Activated CD4-positive, alpha-beta T cell treated with anti-CD3 and anti-CD28 coated beads, Interleukin-2, Interleukin-4, amounts not matched to agents 100 ng/mL and 50 ng/mL, durations not matched to agents 16 hours and 8 hours (primary cell): ENCODE results near the gene RAPGEF1.

Experiments
- DNase-seq: peaks from one replicate; pipeline ENCODE4 v3.0.0-alpha.2; 2020; ENCODE audit warnings: low spot score

RAPGEF1 gene

GRCh38 chr9:131605770-131606590, 133.9 kb downstream of the RAPGEF1 start:
- no peak for DNase-seq

GRCh38 chr9:131603711-131604439, 136.0 kb downstream of the RAPGEF1 start:
- no peak for DNase-seq

- DNase-seq, result no peak
Observed at GRCh38 chr9:131603199-131603598, 136.7 kb downstream of the RAPGEF1 start.

- DNase-seq, result no peak
Observed at GRCh38 chr9:131601683-131602181, 138.1 kb downstream of the RAPGEF1 start.

GRCh38 chr9:131598121-131598520, 141.8 kb downstream of the RAPGEF1 start:
- DNase-seq, result no peak

- no peak for DNase-seq
Observed at GRCh38 chr9:131597246-131597645, 142.6 kb downstream of the RAPGEF1 start.

GRCh38 chr9:131596430-131596743, 143.5 kb downstream of the RAPGEF1 start:
- DNase-seq, result no peak

GRCh38 chr9:131595696-131596429, 144.0 kb downstream of the RAPGEF1 start:
- no peak for DNase-seq

- DNase-seq, result no peak
Observed at GRCh38 chr9:131594906-131595665, 144.8 kb downstream of the RAPGEF1 start.

- DNase-seq, result no peak
Observed at GRCh38 chr9:131593936-131594665, 145.8 kb downstream of the RAPGEF1 start.

- no peak for DNase-seq
Observed at GRCh38 chr9:131593091-131593820, 146.6 kb downstream of the RAPGEF1 start.

GRCh38 chr9:131591845-131592208, 148.0 kb downstream of the RAPGEF1 start:
- no peak for DNase-seq

GRCh38 chr9:131590907-131591844, 148.7 kb downstream of the RAPGEF1 start:
- DNase-seq, result peak; percentile 72

GRCh38 chr9:131590449-131590848, 149.4 kb downstream of the RAPGEF1 start:
- DNase-seq, result peak; percentile 13

GRCh38 chr9:131589993-131590392, 149.9 kb downstream of the RAPGEF1 start:
- no peak for DNase-seq

GRCh38 chr9:131589124-131589711, 150.7 kb downstream of the RAPGEF1 start:
- no peak for DNase-seq

- DNase-seq, result no peak
Observed at GRCh38 chr9:131588396-131588795, 151.5 kb downstream of the RAPGEF1 start.

- DNase-seq, result no peak
Observed at GRCh38 chr9:131587906-131588305, 152.0 kb downstream of the RAPGEF1 start.

- DNase-seq, result no peak
Observed at GRCh38 chr9:131587331-131587730, 152.5 kb downstream of the RAPGEF1 start.
